GM19324 (cell line): Measurements from ENCODE around the gene PRKAR1B.
"Not testable (repeated sequence)": the region's sequence is repeated elsewhere in the genome, so short reads cannot be mapped to it uniquely, and the experiment has no call there.

Experiments used
- ATAC-seq: cut with Tn5 transposase; IDR thresholded peaks from one replicate; pipeline ENCODE4 v1.9.1; 2021; ENCODE audit warnings: mild to moderate bottlenecking, moderate library complexity; ENCODE audit not compliant: unreplicated experiment, low FRiP score

PRKAR1B gene

DNA sequence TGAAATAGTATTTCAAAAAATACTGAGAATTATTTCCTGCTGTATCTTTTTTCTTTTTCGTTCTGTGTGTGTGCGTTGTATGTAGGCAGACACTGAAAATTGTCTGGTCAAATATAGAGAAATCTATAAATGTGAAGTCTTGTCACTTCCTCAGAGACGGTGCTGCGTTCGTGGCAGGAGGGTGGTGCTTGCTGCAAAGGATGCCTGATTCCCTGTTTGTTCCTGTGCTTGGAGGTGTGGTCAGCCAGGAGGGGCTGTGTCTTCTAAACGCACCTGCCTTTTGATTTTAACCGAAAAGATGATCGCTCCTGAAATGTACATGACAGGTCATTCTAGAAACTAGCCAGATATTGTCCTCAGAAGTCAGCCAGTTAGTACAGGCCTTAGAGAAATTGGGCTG is 32.5 kb upstream of the PRKAR1B start:
- ATAC-seq: no peak

DNA sequence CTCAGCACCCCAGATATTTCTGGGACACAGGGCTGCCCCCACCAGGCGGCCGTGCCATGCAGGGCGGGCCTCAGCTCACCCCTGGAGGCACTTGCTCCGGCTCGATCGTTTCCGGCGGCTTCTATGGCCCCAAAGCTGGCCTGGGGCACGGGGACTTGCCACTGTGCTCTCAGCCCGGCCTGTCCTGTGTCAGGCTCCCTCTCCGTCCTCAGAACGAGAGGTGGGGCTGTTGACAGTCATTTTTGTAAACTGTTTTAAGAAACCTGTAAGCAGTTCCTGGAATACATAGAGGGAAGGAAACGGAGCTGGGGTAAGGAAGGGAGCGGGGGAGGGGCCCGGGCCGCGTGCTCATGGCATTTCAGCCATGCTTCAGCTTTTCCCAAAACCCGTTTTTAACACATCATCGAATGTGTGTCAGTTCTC is 30.7 kb upstream of the PRKAR1B start:
- ATAC-seq: no peak

DNA sequence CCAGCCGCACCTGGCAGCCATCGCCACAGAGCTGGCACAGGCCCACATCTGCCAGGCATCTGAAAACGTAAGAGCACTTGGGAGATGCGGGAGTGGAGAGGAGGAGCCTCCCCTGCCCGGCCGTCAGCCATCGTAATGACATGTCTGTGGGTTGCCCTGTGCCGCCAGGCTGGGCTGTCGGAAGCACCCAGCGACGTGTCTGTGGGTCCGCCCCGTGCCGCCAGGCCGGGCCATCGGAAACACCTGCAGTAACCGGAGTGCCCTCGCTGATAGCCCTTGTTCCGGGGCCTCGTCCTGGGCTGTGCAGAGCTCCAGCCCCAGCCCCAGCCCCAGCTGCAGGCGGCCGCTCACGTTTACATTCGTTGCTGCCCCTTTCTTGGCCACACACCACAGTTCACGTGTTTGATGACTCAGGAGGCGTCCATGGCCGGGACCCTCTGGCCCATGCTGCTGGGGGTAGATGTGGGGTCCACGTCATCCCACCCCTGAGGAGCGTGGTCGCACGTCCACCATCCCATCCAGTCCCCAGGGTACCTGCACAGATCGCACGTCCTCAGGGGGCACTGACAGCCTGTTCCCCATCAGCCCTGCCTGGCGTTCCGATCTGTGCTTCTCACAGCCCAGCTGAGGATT is 30.0 kb upstream of the PRKAR1B start:
- no peak for ATAC-seq

DNA sequence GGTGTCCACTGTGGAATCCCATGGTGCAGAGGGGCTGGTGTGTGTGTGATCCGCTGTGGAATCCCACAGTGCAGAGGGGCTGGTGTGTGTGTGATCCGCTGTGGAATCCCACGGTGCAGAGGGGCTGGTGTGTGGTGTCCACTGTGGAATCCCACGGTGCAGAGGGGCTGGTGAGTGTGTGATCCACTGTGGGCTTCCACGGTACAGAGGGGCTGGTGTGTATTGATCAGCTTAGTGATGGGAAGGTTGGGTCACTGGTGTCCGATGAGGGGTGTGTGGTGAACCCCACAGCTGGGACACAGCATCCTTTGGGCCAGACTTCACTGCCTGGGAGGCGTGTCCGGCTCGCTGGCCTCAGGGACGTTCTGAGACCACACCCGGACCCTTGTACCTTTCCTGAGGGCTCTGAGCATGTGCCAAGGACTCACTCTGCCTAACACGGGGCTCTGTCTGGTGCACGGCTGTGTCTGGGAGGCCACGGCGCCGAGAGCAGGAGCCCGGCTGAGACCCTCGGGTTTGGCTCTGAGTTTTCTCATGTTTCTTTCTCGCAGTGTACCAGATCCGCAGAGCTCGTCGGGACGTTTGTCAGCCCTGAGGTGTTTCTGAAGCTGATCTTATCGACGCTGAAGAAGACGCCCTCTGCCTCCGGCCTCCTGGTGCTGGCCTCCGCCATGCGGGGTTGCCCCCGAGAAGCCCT is 29.3 kb upstream of the PRKAR1B start:
- no peak for ATAC-seq

DNA sequence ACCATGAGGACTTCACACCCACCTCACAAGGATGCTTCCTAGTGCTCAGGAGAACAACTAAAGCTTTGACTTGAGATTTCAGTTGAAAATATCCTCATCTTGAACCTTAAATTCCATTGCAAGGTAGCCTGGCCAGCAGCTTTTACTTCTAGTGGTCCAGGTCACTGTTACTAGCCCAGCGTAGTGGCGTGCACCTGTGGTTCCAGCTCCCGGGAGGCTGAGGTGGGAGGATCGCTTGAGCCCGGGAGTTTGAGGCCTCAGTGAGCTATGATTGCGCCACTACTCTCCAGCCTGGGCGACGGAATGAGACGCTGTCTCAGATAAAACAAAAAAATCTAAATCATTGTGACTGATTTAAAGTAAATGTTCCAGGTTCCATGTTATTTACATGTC is 28.3 kb upstream of the PRKAR1B start:
- ATAC-seq: no peak

DNA sequence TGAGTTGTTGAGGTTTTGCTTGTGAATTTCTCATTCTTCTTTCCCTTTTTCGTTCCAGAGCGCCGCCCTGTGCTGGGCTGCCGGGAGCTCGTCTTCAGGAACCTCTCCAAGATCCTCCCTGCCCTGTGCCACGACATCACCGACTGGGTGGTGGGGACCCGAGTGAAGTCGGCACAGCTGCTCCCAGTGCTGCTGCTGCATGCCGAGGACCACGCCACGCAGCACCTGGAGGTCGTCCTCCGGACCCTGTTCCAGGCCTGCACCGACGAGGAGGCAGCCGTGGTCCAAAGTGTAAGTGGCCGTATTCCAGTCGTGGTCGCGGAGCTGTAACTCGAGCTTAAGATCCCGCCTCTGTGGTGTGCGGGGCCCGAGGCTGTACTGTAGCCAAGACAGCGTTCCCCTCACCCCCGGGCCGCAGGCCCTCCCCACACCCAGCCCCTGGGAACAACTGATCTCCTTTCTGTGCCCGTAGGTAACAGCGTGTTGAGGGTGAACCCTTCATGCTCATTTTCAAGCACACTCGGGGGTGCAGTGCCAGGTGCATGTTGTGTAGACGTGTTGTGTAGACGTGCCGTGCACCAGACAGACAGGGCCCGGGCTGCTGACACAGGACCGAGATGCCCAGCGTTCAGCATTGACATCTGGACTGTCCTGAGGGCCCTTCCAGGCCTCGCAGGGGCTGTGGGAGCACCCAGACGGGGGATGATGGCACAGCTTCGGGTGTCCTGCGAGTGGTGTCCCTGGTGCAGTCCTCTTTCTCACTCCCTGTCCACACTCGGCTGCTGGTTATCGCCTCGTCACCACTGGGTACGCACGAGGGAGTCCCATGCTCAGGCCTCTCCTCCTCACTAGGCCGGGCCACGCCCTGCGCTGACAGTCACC is 27.7 kb upstream of the PRKAR1B start:
- ATAC-seq: no peak

DNA sequence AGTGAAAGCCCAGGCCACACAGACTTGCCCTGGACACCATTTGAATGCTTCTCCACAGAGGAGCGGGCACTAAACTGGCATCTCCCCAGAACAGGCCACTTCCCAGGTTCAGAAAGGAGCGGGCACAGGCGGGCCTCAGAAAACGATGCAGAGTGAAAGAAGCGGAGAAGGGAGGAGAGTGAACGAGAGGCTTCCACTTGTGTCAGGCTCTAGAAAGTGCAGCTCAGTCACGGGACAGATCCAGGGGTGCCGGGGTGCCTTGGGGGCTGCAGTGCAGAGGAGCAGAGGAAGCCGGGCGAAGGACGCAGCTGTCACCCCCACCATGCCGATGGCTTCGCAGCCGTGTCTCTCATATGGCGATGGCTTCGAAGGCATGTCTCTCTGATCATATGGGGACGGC is 26.1 kb upstream of the PRKAR1B start:
- no peak for ATAC-seq

DNA sequence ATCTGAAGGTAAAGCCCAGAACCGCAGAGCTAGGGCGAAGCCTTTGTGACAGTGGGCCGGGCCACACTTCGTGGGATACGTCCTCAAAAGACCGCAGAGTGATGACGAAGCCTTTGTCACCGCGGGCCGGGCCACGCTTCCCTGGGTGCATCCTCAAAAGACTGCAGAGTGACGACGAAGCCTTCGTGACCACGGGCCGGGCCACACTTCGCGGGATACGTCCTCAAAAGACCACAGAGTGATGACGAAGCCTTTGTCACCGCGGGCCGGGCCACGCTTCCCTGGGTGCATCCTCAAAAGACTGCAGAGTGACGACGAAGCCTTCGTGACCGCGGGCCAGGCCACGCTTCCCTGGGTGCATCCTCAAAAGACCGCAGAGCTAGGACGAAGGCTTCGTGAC is 25.2 kb upstream of the PRKAR1B start:
- ATAC-seq: not testable (repeated sequence)

DNA sequence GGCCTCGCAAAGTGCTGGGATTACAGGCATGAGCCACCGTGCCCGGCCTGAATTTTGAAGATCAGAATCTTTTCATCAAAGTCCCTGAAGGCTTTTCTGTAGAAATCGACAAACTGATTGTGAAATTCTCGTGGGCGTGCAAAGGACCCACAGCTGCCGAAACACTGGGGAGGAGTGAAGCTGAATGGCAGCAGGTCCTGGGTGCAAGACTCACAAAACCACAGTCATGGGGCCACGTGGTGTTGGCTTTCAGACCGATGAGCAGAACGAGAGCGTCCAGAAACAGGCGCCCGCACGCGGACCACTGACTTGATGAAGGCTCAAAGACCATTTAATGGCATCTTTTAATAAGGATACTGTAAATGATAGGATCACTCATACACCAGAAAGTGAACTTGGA is 24.7 kb upstream of the PRKAR1B start:
- no peak for ATAC-seq

DNA sequence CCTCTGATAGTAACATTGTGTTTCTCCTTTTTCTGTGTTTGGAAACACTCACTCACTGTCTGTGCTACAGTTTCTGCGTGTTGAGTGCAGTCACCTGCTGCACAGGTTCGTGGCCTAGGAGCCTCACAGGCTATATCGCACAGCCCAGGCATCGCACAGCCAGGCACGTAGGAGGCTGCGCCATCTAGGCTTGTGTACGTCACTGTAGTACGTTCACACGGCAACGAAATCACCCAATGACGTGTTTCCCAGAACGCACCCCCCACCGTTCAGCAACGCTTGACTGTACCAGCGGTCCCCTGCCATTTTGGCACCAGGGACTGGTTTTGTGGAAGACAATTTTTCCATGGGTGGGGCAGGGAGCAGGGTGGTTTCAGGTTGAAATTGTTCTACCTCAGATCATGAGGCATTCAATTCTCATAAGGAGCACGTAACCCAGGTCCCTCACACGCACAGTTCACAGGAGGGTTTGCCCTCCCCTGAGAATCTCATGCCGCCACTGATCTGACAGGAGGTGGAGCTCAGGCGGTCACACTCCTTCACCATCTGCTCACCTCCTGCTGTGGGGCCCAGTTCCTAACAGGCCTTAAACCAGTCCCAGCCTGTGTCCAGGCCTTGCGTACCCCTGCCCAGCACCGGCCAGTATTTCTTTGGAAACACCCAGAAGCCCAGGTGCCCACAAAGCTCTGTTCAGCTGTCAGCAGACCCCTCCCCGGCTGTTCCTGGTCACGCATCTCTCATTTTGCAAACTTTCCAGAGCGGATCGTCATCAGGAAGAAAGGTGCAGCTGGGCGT is 23.2 kb upstream of the PRKAR1B start:
- ATAC-seq: no peak

DNA sequence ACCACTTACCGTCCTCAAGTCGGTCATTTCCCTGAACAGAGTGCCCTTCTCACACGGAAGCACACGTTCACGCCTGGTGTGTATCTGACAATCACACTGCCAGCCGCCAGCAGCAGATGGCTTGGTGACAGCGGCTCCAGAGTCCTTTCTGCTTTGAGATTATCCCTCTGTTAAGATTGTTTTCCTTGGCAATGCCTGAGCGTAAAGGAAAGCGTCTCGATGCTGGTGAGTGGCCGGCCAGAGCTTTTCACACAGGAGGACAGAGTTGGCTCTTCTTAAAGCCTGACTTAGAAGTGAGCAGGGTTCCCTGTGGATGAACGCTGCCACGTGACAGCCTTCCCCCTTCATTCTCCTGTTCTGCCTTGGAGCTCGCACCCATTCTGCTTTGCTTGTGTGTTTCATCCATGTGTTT is 22.1 kb upstream of the PRKAR1B start:
- no peak for ATAC-seq

DNA sequence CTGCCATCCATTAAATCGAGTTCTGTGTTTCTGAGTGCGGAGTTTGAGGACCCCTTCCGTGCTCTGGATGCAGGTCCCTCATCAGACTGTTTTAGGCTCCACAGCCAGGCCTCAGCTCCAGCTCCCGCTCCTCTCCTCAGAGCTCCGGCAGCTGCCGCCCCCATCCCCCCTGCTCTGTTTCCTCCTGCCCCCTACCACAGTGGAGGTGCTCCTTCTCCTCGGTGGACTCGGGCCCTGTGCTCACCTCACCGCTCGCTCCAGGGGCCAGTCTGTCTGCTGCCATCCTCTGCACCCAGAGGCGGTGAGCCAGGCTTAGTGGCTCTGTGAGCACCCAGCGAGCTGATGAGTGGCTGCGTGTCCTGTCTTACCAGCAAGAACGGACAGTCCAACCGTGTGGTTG is 21.4 kb upstream of the PRKAR1B start:
- no peak for ATAC-seq

DNA sequence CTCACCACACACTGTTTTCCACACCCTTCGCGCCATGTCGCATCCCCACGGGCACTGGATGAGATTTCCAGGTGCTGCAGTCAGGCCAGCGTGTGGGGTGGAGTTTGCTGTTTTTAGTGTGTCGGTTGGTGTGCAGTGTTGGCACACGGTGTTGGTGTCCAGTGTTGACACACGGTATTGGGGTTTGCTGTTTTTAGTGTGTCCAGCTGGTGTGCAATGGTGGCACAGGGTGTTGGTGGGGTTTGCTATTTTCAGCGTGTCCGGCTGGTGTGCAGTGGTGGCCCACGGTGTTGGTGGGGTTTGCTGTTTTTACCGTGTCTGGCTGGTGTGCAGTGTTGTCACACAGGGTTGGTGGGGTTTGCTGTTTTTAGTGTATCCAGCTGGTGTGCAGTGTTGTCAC is 20.1 kb upstream of the PRKAR1B start:
- no peak for ATAC-seq

DNA sequence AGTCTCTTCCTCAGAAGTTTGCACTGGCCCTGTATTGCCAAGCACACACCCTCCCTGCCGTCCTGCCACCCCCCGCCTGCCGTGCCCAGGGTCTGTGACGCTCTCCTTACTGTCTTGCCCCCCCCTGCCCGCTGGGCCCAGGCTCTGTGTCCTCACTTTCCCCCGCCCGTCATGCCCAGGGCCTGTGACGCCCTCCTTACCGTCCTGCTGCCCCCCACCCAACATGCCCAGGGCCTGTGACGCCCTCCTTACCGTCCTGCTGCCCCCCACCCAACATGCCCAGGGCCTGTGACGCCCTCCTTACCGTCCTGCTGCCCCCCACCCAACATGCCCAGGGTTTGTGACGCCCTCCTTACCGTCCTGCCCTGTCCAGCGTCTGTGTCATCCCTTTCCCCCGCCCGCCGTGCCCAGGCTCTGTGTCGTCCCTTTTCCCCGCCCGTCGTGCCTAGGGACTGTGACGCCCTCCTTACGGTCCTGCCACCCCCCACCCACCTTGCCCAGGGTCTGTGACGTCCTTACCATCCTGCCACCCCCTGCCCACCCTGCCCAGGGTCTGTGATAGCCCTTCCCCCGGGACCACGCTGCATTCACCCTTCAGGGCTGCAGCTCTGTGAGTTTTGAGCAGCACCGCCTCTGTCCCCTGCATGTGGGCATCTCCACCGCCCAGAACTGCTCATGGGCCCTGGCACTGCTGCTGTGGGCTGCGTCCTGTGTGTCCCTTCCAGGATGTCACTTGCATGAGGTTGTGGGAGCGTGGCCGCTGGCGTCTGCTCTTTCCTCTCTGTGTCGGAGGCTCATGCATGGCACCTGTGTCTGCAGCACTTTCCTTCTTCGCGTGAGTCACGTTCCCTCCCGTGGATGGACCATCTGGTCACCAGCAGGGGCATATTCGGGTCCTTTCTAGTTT is 19.3 kb upstream of the PRKAR1B start:
- ATAC-seq: no peak

DNA sequence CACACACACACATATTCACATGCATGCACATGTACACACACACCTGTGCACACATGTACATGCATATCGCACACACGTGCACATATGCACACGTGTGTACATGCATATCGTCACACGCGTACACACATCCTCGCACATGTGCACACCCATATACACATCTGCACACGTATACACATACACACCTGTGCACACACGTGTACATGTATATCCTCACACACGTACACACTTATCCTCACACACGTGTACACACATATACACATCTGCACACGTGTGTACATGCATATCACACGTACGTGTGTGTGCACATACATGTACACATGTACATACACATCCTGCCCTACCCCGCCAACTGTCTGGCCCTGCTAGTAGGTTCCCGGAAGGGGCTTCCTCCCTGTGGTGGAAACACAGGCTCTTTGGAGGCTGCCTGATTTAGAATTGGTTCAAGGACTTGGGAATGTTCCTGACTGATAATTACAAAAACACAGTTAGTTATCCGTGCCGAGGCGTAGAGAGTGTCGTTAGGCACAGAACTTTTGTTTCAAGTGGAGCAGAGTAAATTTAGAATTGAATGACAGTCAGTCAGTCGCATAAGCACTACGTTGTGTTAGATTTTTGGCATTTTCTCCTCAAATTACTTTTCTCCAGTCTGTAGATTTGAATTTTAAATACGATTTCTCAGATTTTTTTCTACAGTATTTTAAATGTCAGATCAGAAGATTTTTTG is 18.5 kb upstream of the PRKAR1B start:
- no peak for ATAC-seq

DNA sequence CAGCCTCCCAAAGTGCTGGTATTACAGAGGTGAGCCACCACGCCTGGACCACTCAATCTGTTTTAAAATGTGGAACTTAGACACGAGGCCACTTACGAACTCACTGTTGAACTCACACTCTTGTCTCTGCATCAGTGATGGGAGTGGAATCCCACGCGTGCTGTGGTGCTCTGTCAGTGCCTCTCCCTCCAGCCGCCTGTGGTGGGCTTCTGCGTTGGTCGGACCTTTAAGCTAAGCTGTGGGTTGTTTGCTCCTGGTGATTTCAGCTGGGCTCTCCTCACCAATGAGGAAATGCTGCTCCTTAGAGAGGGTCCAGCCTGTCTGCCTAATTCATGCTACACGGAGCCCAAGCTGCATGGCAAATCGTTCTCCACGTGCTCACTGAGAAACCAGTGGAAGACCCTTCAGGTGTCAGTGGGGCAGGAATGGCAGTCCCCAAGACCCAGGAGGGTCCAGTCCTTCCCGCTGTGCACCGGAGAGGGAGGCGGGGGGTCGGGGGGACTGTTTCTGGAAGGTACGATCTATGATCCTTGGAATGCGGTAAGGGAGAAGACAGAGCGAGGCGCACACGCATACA is 17.9 kb upstream of the PRKAR1B start:
- no peak for ATAC-seq

DNA sequence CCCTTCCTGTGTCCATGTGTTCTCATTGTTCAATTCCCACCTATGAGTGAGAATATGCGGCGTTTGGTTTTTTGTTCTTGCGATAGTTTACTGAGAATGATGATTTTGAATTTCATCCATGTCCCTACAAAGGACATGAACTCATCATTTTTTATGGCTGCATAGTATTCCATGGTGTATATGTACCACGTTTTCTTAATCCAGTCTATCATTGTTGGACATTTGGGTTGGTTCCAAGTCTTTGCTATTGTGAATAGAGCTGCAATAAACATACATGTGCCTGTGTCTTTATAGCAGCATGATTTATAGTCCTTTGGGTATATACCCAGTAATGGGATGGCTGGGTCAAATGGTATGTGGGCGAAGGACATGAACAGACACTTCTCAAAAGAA is 17.0 kb upstream of the PRKAR1B start:
- not testable (repeated sequence) for ATAC-seq

DNA sequence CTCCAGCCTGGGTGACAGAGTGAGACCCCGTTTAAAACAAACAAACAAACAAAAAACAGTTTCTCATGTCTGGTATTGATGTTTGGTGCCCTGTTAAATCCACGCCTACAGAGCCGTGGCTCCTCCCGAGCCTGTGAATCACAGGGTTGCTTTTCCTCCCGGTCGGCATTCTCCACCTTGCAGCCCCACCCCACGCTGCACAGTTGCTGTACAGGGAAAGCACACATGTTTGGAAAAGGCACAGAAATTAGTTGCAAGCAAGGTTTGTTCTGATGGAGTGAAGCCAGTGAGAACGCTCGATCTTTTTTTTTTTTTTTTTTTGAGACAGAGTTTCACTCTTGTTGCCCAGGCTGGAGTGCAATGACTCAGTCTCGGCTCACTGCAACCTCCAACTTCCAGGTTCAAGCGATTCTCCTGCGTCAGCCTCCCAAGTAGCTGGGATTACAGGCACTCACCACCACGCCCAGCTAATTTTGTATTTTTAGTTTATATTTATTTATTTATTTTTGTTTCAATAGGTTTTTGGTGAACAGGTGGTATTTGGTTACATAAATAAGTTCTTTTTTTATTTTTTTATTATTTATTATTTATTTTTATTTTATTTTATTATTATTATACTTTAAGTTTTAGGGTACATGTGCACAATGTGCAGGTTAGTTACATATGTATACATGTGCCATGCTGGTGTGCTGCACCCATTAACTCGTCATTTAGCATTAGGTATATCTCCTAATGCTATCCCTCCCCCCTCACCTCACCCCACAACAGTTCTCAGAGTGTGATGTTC is 16.5 kb upstream of the PRKAR1B start:
- not testable (repeated sequence) for ATAC-seq
